DMS79 treated with DMSO at 0.1 percent for 48 hours (cell line): ENCODE data around the gene NR1I3.

Experiments
- DNase-seq: peaks from one replicate; lab custom pipeline; 2025; lab: John Stamatoyannopoulos, UW

Gene NR1I3

GRCh38 chr1:161195171-161195570, 42.8 kb downstream of the NR1I3 start:
- no peak for DNase-seq

- no peak for DNase-seq
Observed at GRCh38 chr1:161193561-161194235, 44.3 kb downstream of the NR1I3 start.

GRCh38 chr1:161192476-161193465, 45.2 kb downstream of the NR1I3 start:
- DNase-seq: peak; percentile 66

GRCh38 chr1:161191971-161192370, 46.0 kb downstream of the NR1I3 start:
- DNase-seq: no peak

- DNase-seq: no peak
Observed at GRCh38 chr1:161190962-161191521, 47.0 kb downstream of the NR1I3 start.

GRCh38 chr1:161189036-161189435, 49.0 kb downstream of the NR1I3 start:
- no peak for DNase-seq

DNA sequence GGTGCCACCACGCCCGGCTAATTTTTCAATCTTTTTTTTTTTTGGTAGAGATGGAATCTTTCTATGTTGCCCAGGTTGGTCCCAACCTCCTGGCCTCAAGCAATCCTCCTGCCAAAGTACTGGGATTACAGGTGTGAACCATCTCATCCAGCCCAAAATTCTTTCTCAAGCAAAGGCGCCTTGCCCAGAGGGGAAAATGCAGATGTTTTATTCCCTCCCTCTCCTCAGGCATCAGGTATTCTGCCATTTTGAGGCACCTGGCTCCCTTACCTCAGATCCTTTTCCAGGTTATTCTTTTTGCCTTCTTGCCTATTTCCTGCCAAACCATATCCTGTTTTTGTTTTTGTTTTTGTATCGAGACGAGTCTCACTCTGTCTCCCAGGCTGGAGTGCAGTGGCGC, 49.6 kb downstream of the NR1I3 start:
- DNase-seq: no peak

- no peak for DNase-seq
Observed at GRCh38 chr1:161187311-161187710, 50.7 kb downstream of the NR1I3 start.

DNA sequence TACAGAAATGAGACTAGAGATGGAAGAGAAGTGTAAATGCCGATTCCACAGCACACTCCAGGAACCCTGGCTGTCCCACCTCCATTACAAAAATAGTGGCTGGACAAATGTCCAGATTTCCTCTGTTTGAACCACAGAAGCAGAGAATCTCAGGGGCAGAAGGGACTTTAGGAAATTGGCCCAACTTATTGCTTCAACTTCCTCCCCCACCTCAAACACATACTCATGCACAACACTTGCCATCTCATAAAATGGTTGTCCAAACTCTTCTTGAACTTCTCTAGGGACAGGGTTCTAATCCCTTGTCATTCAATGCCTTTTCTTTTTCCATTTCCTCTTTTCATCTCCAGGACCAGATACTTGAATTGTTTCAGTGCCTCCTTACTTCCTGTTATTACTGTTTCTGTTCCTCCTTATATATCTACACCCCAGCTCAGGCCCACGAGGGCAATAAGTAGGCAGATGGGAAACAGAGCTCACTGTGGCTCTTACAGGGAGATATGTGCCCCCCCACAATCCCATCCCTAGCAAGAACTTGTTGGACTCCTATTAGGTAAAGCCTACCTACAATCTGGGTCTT, 52.2 kb downstream of the NR1I3 start:
- no peak for DNase-seq

- peak; percentile 2 for DNase-seq
Observed at GRCh38 chr1:161185282-161185682, 52.7 kb downstream of the NR1I3 start.

DNA sequence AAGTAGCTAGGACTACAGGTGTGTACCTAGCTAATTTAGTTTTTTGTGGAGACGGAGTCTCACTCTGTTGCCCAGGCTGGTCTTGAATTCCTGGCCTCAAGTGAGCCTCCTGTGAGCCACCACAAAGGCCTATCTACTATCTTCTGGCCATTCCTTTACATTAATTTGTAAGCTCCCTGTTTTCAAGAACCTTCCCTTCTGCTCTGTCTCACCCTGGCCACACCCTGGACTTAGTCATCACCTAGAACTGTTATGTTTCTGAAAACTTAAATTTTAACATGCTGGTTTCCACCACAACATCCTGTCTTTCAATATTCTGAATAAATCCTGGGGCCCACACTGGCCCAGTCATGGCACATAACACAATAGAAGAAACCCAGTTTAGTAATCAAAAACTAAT, 55.8 kb downstream of the NR1I3 start:
- no peak for DNase-seq

- DNase-seq: no peak
Observed at GRCh38 chr1:161180639-161181038, 57.4 kb downstream of the NR1I3 start.

DNA sequence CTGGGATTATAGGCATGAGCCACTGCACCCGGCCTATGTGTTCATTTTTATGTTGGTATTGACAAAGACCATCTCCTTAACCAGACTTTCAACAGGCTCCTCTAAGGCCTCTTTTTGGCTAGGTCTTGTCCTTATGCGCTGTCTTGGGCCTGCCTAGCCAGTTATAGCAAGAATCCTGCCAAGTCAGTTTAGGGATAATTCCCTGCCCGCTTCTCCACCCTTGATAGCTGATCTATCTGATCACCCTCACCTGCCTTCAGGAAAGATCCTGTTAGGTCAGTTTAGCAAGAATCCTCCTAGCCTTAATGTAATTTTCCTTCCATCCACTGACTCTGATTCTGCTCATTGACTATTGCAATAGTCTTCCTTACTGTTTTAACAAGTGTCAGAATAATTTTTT, 58.3 kb downstream of the NR1I3 start:
- no peak for DNase-seq
